Type B pancreatic cell (in vitro differentiated cells): Measurements from ENCODE around the gene MAPK8IP2. TPM values are rescaled to one million over a fixed set of nuclear protein-coding genes. Genes with fewer than 3 reads are reported as not detected.

ENCODE experiments used
- DNase-seq: peaks from one replicate; pipeline ENCODE4 v3.0.0; 2021; ENCODE audit warnings: mixed read lengths; ENCODE audit not compliant: unreplicated experiment; ENCODE audit errors: extremely low spot score
- H3K27ac Mint-ChIP-seq: 2 replicates; pipeline ENCODE4 v1.8.0; 2021; ENCODE audit warnings: mild to moderate bottlenecking, mixed read lengths
- H3K27me3 Mint-ChIP-seq: 2 replicates; pipeline ENCODE4 v1.8.0; 2021; ENCODE audit warnings: mixed read lengths
- H3K36me3 Mint-ChIP-seq: 2 replicates; pipeline ENCODE4 v1.8.0; 2021; ENCODE audit warnings: mixed read lengths
- H3K4me1 Mint-ChIP-seq: one replicate; pipeline ENCODE4 v1.8.0; 2021; ENCODE audit warnings: mixed read lengths; ENCODE audit not compliant: unreplicated experiment
- H3K4me3 Mint-ChIP-seq: 2 replicates; pipeline ENCODE4 v1.8.0; 2021; ENCODE audit warnings: mild to moderate bottlenecking, mixed read lengths
- H3K9me3 Mint-ChIP-seq: 2 replicates; pipeline ENCODE4 v1.8.0; 2021; ENCODE audit warnings: mixed read lengths
- long read RNA-seq: library from polyadenylated mRNA; unstranded; transcript quantifications from one replicate; pipeline ENCODE4 v2.0.0, GENCODE V29; 2020
- total RNA-seq: library from RNA; stranded (reverse); gene quantifications from 2 replicates; pipeline ENCODE4 v1.2.1, GENCODE V29; 2021; ENCODE audit warnings: low replicate concordance
- TF ChIP-seq, protein P1 (sequence below): fragments of 200-600 bp; sonication (generic); conservative IDR thresholded peaks from 2 replicates; pipeline ENCODE4 v1.5.0; 2021; ENCODE audit warnings: antibody characterized with exemption, mild to moderate bottlenecking

The MAPK8IP2 gene
- 13.0 and 16.5 TPM in 2 replicates for total RNA-seq
- long read RNA-seq = 0 reads

DNA sequence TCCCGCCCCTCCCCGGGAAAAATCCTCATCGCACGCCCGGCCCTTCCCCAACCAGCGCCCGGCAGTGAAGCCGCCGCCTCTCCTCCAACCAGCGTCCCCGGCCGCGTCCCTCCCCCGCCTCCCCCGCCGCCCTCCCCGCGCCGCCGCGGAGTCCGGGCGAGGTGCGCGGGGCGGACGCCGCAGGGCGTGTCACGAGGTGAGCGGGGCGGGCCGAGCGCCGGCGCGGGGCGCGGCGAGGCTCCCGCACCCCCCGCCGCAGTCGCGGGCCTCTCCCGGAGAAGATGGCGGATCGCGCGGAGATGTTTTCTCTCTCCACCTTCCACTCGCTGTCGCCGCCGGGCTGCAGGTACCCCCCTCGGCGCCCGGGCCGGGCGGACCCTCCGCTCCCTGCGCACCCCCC is at the start of gene MAPK8IP2:
Gene MAPK8IP2, plus strand, starts transcription at position 256 of the 400 bp plus-strand sequence. Its CDS starts 26 bp downstream, at position 282.
- DNase-seq = no peak
- peaks cover 20% of the 10 kb centered on the region for H3K27me3 Mint-ChIP-seq
- peak within 1 kb of the TSS; percentile 90 for H3K4me3 Mint-ChIP-seq
- TF ChIP-seq, protein P1, sequence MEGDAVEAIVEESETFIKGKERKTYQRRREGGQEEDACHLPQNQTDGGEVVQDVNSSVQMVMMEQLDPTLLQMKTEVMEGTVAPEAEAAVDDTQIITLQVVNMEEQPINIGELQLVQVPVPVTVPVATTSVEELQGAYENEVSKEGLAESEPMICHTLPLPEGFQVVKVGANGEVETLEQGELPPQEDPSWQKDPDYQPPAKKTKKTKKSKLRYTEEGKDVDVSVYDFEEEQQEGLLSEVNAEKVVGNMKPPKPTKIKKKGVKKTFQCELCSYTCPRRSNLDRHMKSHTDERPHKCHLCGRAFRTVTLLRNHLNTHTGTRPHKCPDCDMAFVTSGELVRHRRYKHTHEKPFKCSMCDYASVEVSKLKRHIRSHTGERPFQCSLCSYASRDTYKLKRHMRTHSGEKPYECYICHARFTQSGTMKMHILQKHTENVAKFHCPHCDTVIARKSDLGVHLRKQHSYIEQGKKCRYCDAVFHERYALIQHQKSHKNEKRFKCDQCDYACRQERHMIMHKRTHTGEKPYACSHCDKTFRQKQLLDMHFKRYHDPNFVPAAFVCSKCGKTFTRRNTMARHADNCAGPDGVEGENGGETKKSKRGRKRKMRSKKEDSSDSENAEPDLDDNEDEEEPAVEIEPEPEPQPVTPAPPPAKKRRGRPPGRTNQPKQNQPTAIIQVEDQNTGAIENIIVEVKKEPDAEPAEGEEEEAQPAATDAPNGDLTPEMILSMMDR = no peak
- no peaks in the 10 kb centered on the region for H3K9me3 Mint-ChIP-seq
- peaks cover 4% of the 10 kb centered on the region for H3K36me3 Mint-ChIP-seq
- H3K27ac Mint-ChIP-seq = peak within 1 kb of the TSS; percentile 19
- H3K4me1 Mint-ChIP-seq = peaks cover 14% of the 10 kb centered on the region

DNA sequence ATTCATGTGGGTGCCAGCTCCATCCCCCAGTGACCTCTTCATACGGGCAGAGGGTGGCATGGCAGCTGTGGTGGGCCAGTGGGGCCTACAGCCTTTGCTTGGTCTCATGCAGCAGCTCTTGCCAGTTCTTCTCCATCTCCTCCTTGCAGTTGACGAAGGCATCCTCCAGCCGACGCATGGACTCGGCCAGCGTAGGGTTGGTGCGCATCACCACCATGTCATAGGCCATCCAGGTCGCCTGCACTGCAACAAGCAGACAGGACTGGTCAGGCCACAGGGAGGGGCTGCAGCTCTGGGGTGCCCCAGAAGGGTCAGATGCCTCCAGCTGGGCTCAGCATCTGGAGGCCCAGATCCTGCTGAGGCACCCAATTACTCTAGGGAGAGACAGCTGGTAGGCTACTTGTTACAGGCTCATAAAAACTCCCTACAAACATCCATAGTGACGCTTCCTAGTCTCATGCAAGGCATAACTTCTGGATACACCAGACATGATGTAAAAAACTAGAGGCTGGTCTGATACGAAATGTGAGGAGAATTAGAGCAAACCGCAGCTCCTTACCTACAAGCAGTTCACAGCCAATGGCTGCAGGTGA is 49.3 kb upstream of the MAPK8IP2 start:
- H3K9me3 Mint-ChIP-seq = no peaks in the 10 kb centered on the region
- H3K27ac Mint-ChIP-seq = no peak overlapping the region
- H3K4me3 Mint-ChIP-seq = no peak overlapping the region
- no peaks in the 10 kb centered on the region for H3K4me1 Mint-ChIP-seq
- DNase-seq = no peak
- TF ChIP-seq, protein P1 = no peak
- H3K27me3 Mint-ChIP-seq = peaks cover 12% of the 10 kb centered on the region
- H3K36me3 Mint-ChIP-seq = no peaks in the 10 kb centered on the region

DNA sequence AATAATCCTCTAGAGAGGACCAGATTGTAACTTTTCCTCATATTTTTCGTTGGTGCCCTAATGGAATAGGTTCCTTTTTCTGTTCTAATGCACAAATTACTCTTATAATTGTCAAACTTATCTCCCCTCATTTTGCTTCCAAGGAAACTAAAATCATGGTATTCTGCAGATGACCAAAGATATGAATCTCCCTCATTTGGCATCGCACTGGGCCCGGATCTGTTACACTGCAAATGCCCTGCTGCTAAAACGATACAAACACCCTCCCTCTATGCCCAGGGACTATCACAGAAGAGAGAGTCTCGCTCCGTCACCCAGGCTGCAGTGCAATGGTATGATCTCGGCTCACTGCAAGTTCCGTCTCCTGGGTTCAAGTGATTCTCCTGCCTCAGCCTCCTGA is 47.3 kb upstream of the MAPK8IP2 start:
- H3K4me1 Mint-ChIP-seq = no peaks in the 10 kb centered on the region
- TF ChIP-seq, protein P1 = no peak
- peaks cover 20% of the 10 kb centered on the region for H3K27me3 Mint-ChIP-seq
- DNase-seq = no peak
- H3K9me3 Mint-ChIP-seq = no peaks in the 10 kb centered on the region
- H3K27ac Mint-ChIP-seq = no peak overlapping the region
- H3K4me3 Mint-ChIP-seq = no peak overlapping the region
- no peaks in the 10 kb centered on the region for H3K36me3 Mint-ChIP-seq

DNA sequence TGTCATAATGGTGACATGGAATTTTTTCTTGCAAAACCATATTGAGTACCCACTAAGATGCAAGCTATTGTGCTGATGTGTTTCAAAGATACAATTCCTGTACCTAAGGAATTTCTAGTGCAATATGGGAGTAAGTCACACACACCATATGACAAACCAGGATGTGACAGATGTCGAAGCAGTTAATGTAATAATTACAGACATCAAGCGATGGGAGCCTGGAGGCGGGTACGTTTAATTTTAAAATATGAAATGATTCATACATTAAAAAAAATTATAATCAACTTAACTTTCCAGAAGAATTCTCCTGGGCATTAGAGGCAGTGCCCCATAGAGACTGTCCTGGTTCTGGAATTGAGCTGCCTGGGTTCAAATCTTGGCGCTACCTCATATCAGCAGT is 43.9 kb upstream of the MAPK8IP2 start:
- no peaks in the 10 kb centered on the region for H3K4me1 Mint-ChIP-seq
- H3K27ac Mint-ChIP-seq = no peak overlapping the region
- peaks cover 43% of the 10 kb centered on the region for H3K27me3 Mint-ChIP-seq
- TF ChIP-seq, protein P1 = no peak
- no peak for DNase-seq
- no peak overlapping the region for H3K4me3 Mint-ChIP-seq
- no peaks in the 10 kb centered on the region for H3K9me3 Mint-ChIP-seq
- H3K36me3 Mint-ChIP-seq = no peaks in the 10 kb centered on the region

DNA sequence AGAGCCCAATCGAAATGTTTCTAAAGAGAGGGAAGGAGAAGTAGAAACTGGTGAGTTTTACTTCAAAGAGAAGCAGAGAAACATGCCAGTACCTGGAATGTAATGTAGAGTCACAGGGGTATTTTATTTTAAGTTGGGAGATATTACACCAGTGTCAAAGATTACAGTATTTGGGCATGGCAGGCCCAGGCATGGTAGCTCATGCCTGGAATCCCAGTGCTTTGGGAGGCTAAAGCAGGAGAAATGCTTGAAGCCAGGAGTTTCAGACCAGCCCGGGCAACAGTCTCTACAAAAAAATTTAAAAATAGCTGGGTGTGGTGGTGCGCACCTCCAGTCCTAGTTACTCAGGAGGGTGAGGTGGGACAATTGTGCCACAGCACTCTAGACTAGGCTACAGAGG is 40.6 kb upstream of the MAPK8IP2 start:
- Mint-ChIP-seq H3K27me3 (peaks cover 43% of the 10 kb centered on the region), H3K9me3 (no peaks in the 10 kb centered on the region), H3K4me3 (no peak overlapping the region), H3K36me3 (no peaks in the 10 kb centered on the region), H3K27ac (no peak overlapping the region), H3K4me1 (peaks cover 12% of the 10 kb centered on the region)
- no peak for DNase-seq
- TF ChIP-seq, protein P1 = no peak
